CD4-positive, alpha-beta T cell (primary cell): ENCODE measurements around the gene GALNT10. TPM values are rescaled to one million over a fixed set of nuclear protein-coding genes. Genes with fewer than 3 reads are reported as not detected.

ENCODE experiments used
- ATAC-seq: fragments of 200-7000 bp; cut with Tn5 transposase; one replicate; pipeline ENCODE4 v1.10.0; 2022; ENCODE audit warnings: mild to moderate bottlenecking; ENCODE audit not compliant: poor library complexity
- CTCF ChIA-PET: fragments of 350-600 bp; sonication (Branson Sonifier 250); formaldehyde crosslinking; loops from one replicate; lab custom pipeline; 2021; ENCODE audit warnings: antibody characterized with exemption, inconsistent platforms; lab: Charles Lee
- POLR2A ChIA-PET: fragments of 350-600 bp; sonication (Branson Sonifier 250); formaldehyde crosslinking; loops from one replicate; lab custom pipeline; 2021; ENCODE audit warnings: antibody characterized with exemption, inconsistent platforms; lab: Charles Lee
- DNase-seq, 14 experiments: peaks; one replicate each; pipeline ENCODE4 v3.0.0-alpha.2; 2013 to 2020; ENCODE audit warnings: mixed read lengths in 2 of 14
- H3K27ac ChIP-seq, 2 donors: one replicate each; pipeline versions ENCODE4 v1.5.1 to v1.7.0; 2013; ENCODE audit warnings: low read length in 2 of 2, low read depth in 1 of 2, mild to moderate bottlenecking in 1 of 2
- H3K27me3 ChIP-seq, 2 experiments: 1 replicate in 1 of 2; 2 replicates in 1 of 2; pipeline versions ENCODE4 v1.6.1 to v1.7.0; 2013; ENCODE audit warnings: low read length in 2 of 2, control low read depth in 1 of 2, mild to moderate bottlenecking in 1 of 2, moderate library complexity in 1 of 2; ENCODE audit not compliant: insufficient read depth in 2 of 2, control insufficient read depth in 1 of 2
- H3K36me3 ChIP-seq: one replicate; pipeline ENCODE4 v1.6.1; 2013; ENCODE audit warnings: low read length, control low read depth; ENCODE audit not compliant: insufficient read depth
- H3K4me1 ChIP-seq: one replicate; pipeline ENCODE4 v1.6.1; 2013; ENCODE audit warnings: low read length, control low read depth; ENCODE audit not compliant: insufficient read depth
- H3K4me3 ChIP-seq: one replicate; pipeline ENCODE4 v1.5.1; 2013; ENCODE audit warnings: mild to moderate bottlenecking, low read length, moderate library complexity
- H3K9me3 ChIP-seq, 2 experiments: 1 replicate in 1 of 2; 2 replicates in 1 of 2; pipeline versions ENCODE4 v1.6.1 to v1.7.0; 2013; ENCODE audit warnings: low read length in 2 of 2, mild to moderate bottlenecking in 2 of 2, control low read depth in 1 of 2, moderate library complexity in 1 of 2; ENCODE audit not compliant: control insufficient read depth in 1 of 2, insufficient read depth in 1 of 2
- H3K27ac Mint-ChIP-seq: one replicate; pipeline ENCODE4 v1.8.0; 2020; ENCODE audit warnings: mixed read lengths
- H3K27me3 Mint-ChIP-seq: one replicate; pipeline ENCODE4 v1.8.0; 2021; ENCODE audit warnings: mixed read lengths
- H3K36me3 Mint-ChIP-seq: one replicate; pipeline ENCODE4 v1.8.0; 2021; ENCODE audit warnings: low read depth, mixed read lengths
- H3K4me1 Mint-ChIP-seq: one replicate; pipeline ENCODE4 v1.8.0; 2021; ENCODE audit warnings: low read depth, mixed read lengths
- H3K4me3 Mint-ChIP-seq: one replicate; pipeline ENCODE4 v1.8.0; 2020; ENCODE audit warnings: mild to moderate bottlenecking, mixed read lengths
- H3K9me3 Mint-ChIP-seq: one replicate; pipeline ENCODE4 v1.8.0; 2020; ENCODE audit warnings: mixed read lengths
- CTCF ChIP-seq: fragments of 200-600 bp; IDR thresholded peaks from one replicate; pipeline ENCODE4 v1.8.0; 2022; ENCODE audit warnings: antibody characterized with exemption, mild to moderate bottlenecking
- intact Hi-C, 2 experiments: fragments of 100-400 bp; cut with DNase I in 1 of 2; cut with micrococcal nuclease in 1 of 2; formaldehyde crosslinking; loops; one replicate each; pipeline versions ENCODE4 v1.15.1 to v1.9.0; 2023 to 2025; cut with DNase I, micrococcal nuclease
- total RNA-seq, 174 experiments: library from RNA in 2 of 174; stranded (reverse) in 2 of 174; gene quantifications; one replicate each; pipeline ENCODE4 v1.2.3 and lab custom pipeline; 2021 to 2026

The GALNT10 gene
- total RNA-seq, 2 experiments from 2014 or later: 21.7 to 23.0 TPM

- intact Hi-C loops: loop anchor here in 1 of 2 experiments (10.0 kb wide), 2 partner anchors 140 to 680 kb away; no protein-coding TSS in a partner anchor
- peaks cover 16% of the 10 kb centered on the region for H3K27me3 Mint-ChIP-seq
- no peaks in the 10 kb centered on the region for H3K4me1 Mint-ChIP-seq
Observed at GRCh38 chr5:154464438-154464837, 273.9 kb downstream of the GALNT10 start.

DNA sequence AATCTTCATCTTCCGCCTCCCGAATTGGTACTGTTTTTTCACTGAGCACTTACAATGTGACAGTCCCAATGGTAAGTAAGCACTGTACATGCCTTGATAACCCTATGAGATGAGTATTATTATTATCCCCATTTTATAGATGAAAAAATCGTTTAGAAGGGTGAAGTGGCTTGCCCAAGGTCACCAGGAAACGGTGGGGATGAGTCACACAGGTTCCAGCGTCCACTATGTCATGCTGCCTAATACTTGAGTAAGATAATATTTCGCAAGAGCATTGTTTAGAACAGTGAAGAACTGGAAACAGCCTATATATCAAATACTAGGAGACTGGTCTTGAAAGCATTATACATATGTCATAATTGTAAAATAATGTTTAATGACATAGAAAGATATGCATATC lies 274.6 kb downstream of the GALNT10 start:
- Mint-ChIP-seq H3K27ac (no peak overlapping the region), H3K36me3 (peaks cover 14% of the 10 kb centered on the region), H3K27me3 (peaks cover 21% of the 10 kb centered on the region), H3K4me1 (no peaks in the 10 kb centered on the region), H3K4me3 (no peak overlapping the region), H3K9me3 (no peaks in the 10 kb centered on the region)
- Histone ChIP-seq H3K27me3 (peaks cover 8% of the 10 kb centered on the region in 2 experiments), H3K9me3 (no peaks in the 10 kb centered on the region), H3K36me3 (peaks cover 10% of the 10 kb centered on the region), H3K4me3 (no peak overlapping the region), H3K4me1 (peaks cover 5% of the 10 kb centered on the region), H3K27ac (no peak overlapping the region)
- TF ChIP-seq CTCF: no peak
- DNase-seq (peak in 1 of 14 experiments; percentile 35), ATAC-seq (no peak)
- ChIA-PET POLR2A (no interaction called here), CTCF (no interaction called here)
- intact Hi-C loops: loop anchor here (5.0 to 10.0 kb wide), 3 partner anchors 140 to 680 kb away; no protein-coding TSS in a partner anchor

More at GRCh38 chr5:154464438-154464837, 273.9 kb downstream of the GALNT10 start:
- H3K27ac Mint-ChIP-seq: no peak overlapping the region
- CTCF ChIA-PET: no interaction called here
- Histone ChIP-seq H3K27me3 (peaks cover 3 to 6% of the 10 kb centered on the region in 2 experiments), H3K36me3 (peaks cover 11% of the 10 kb centered on the region), H3K9me3 (no peaks in the 10 kb centered on the region), H3K4me3 (no peak overlapping the region), H3K27ac (no peak overlapping the region), H3K4me1 (peaks cover 5% of the 10 kb centered on the region)
- POLR2A ChIA-PET: interaction anchor here (0.8 kb wide), 1 partner anchor 9 kb away, joined by 3 read pairs; no protein-coding TSS in a partner anchor
- ATAC-seq: no peak
- H3K9me3 Mint-ChIP-seq: no peaks in the 10 kb centered on the region
- no peak for DNase-seq
- peaks cover 21% of the 10 kb centered on the region for H3K36me3 Mint-ChIP-seq
- no peak overlapping the region for H3K4me3 Mint-ChIP-seq
- TF ChIP-seq CTCF: no peak

GRCh38 chr5:154466147-154466546 lies 275.6 kb downstream of the GALNT10 start:
- Histone ChIP-seq H3K27me3 (peaks cover 16% of the 10 kb centered on the region in 2 experiments), H3K9me3 (no peaks in the 10 kb centered on the region), H3K36me3 (peaks cover 5% of the 10 kb centered on the region), H3K27ac (no peak overlapping the region), H3K4me1 (peaks cover 8% of the 10 kb centered on the region), H3K4me3 (no peak overlapping the region)
- peaks cover 4% of the 10 kb centered on the region for H3K36me3 Mint-ChIP-seq
- ATAC-seq (no peak), DNase-seq (no peak)
- intact Hi-C loops: loop anchor here (5.0 to 10.0 kb wide), 3 partner anchors 139 to 679 kb away; no protein-coding TSS in a partner anchor
- CTCF ChIA-PET: interaction anchor here (1.2 to 1.6 kb wide), 2 partner anchors 17 to 174 kb away, joined by 3 to 4 read pairs; no protein-coding TSS in a partner anchor
- no peak for TF ChIP-seq CTCF
- H3K4me1 Mint-ChIP-seq: peaks cover 7% of the 10 kb centered on the region
- H3K27me3 Mint-ChIP-seq: peaks cover 30% of the 10 kb centered on the region
- no peak overlapping the region for H3K4me3 Mint-ChIP-seq
- no peak overlapping the region for H3K27ac Mint-ChIP-seq
- POLR2A ChIA-PET: no interaction called here
- no peaks in the 10 kb centered on the region for H3K9me3 Mint-ChIP-seq
